Activated CD8-positive, alpha-beta memory T cell treated with anti-CD3 and anti-CD28 coated beads for 24 hours (primary cell): Measurements from ENCODE around the gene LTO1.

ENCODE experiments used
- DNase-seq: peaks from one replicate; pipeline ENCODE4 v3.0.0-alpha.2; 2020

The LTO1 gene

DNA sequence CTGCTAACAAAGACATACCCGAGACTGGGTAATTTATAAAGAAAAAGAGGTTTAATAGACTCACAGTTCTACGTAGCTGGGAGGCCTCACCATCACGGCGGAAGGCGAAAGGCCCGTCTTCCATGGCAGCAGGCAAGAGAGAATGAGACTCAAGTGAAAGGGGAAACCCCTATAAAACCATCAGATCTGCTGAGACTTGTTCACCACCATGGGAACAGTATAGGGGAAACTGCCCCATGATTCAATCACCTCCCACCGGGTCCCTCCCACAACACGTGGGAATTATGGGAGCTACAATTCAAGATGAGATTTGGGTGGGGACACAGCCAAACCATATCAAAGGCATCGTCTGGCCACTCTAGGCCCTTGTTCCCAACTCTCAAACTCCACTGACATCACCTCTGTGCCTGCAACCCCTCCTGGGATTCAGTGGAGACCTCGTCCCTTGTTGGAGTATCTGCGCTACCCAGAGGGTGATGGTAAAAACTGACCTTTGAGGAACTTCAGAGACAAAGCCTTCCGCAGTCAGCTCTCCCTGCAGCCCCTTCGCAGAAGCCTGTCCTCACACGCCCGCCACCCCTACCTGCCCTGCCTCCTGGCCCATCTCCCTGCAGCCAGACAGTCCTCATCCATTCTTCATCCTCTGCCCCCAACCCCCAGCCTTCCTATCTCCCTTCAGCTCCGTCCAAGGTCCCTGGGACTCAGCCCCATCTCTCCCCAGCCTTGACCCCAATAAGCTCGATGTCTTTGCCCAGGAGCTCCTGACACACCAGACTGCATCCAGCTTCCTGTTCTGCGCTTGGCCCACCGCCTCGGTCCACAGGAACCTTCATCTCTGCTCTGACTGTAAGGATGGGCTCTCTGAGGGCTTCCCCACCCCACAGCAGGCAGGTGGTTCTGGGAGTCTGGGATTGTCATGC is 18.4 kb downstream of the LTO1 start:
- no peak for DNase-seq

DNA sequence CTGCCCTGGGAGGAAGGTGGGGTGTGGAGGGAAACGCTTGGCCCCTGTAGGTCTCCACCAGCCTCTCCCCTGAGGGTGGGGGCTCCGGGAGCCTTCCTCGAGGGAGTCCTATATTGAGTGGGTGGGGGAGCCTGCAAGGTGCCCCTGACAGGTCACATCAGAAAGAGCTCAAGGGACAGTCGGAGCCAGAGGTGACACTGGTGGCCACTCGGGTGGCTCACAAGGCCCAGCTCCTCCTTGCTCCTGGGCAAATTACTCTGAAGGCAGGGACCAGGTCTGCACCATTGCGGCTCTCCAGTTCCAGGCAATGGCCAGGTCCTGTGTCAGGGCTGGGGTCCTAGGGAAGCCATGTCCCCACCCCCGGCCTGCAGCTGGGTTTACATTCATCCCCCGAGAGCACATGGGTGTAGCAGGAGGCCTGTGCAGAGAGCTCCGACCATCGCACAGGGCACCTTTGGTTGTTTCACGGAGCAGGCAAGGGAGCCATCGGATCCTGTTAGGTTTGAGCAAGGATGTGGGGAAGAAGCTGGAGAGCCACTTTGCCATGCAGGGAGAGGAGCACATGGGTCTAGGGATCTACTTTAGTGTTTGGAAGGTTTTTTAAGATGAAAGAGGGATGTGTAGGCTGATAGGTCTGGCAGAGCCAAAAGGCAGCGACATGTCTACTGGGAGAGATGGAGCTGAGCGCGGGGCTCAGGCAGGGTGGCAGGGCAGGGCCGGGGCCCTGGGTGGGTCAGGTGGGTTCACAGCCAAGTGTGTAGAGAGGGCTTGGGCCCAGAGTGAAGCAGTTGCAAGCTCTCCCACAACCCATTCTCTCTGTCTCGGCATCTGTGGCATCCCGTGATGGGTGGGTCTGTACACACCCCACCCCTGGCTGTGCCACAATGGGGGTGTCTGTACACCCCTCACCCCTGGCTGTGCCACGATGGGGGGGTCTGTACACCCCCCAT is 19.4 kb downstream of the LTO1 start:
- no peak for DNase-seq

DNA sequence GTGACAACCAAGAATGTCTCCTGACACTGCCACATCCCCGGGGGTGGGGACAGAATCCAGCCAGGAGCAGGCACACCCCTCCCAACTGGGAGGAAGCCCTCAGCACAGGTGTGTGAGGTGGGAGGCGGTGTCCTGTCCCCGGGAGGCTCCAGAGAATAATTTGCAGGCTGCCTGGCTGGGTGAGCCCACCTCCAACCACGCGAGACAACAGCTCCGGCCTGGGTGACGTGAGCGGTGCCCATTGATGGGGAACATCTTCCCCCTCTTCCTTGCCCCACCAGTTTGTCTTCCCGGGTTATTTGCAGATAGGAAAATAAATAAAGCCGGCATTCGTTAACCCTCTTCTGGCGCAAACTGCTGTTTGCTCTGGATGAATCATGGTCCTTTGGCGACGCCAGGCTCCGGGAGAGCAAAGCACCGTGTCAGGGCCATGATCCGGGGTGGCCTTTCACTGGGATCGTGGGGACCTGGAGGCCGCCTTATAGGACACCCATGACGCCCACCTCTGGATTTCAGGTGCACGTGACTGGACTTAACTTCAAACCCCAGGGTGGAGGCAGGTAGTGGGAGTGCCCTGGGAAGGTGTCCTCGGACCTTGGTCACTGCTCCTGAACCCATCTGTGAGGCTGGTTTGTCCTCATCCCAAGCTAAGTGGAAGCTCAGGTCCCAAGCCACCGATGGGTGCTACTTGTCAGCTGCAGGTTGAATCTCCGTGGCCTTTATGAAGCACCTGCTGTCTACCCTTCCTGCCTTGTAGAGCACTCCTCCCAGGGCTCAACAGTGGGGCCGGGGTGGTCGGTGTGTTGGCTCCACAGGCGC is 20.3 kb downstream of the LTO1 start:
- DNase-seq: no peak

DNA sequence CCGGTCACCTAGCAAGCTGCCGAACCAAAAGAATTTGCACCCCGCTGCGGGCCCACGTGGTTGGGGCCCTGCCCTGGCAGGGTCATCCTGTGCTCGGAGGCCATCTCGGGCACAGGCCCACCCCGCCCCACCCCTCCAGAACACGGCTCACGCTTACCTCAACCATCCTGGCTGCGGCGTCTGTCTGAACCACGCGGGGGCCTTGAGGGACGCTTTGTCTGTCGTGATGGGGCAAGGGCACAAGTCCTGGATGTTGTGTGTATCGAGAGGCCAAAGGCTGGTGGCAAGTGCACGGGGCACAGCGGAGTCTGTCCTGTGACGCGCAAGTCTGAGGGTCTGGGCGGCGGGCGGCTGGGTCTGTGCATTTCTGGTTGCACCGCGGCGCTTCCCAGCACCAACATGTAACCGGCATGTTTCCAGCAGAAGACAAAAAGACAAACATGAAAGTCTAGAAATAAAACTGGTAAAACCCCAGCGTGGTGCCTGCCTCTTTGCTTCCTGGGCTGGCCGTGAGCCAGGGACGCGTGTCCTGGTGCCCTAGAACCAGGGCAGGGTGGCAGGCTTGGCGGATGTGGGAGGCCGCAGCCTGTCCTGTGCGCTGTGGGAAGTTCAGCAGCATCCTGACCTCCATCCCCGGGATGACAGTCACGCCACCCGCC is 21.0 kb downstream of the LTO1 start:
- DNase-seq: no peak

DNA sequence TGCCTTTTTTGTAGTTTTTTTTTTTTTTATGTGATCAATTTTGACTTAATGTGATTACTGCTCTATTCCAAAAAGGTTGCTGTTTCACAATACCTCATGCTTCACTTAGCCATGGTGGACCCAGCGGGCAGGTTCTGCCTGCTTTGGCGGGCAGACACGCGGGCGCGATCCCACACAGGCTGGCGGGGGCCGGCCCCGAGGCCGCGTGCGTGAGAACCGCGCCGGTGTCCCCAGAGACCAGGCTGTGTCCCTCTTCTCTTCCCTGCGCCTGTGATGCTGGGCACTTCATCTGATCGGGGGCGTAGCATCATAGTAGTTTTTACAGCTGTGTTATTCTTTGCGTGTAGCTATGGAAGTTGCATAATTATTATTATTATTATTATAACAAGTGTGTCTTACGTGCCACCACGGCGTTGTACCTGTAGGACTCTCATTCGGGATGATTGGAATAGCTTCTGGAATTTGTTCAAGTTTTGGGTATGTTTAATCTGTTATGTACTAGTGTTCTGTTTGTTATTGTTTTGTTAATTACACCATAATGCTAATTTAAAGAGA is 21.7 kb downstream of the LTO1 start:
- DNase-seq: no peak

DNA sequence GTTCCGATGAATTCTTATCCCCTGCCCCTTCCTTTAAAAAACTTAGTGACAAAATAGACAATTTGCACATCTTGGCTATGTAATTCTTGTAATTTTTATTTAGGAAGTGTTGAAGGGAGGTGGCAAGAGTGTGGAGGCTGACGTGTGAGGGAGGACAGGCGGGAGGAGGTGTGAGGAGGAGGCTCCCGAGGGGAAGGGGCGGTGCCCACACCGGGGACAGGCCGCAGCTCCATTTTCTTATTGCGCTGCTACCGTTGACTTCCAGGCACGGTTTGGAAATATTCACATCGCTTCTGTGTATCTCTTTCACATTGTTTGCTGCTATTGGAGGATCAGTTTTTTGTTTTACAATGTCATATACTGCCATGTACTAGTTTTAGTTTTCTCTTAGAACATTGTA is 22.2 kb downstream of the LTO1 start:
- DNase-seq: no peak

DNA sequence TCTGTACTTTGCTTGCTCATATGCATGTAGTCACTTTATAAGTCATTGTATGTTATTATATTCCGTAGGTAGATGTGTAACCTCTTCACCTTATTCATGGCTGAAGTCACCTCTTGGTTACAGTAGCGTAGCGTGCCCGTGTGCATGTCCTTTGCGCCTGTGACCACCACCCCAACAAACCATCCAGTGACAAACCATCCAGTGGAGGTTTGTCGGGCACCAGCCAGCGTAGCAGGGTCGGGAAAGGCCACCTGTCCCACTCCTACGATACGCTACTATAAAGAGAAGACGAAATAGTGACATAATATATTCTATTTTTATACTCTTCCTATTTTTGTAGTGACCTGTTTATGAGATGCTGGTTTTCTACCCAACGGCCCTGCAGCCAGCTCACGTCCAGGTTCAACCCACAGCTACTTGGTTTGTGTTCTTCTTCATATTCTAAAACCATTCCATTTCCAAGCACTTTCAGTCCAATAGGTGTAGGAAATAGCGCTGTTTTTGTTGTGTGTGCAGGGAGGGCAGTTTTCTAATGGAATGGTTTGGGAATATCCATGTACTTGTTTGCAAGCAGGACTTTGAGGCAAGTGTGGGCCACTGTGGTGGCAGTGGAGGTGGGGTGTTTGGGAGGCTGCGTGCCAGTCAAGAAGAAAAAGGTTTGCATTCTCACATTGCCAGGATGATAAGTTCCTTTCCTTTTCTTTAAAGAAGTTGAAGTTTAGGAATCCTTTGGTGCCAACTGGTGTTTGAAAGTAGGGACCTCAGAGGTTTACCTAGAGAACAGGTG is 23.1 kb downstream of the LTO1 start:
- DNase-seq: no peak

DNA sequence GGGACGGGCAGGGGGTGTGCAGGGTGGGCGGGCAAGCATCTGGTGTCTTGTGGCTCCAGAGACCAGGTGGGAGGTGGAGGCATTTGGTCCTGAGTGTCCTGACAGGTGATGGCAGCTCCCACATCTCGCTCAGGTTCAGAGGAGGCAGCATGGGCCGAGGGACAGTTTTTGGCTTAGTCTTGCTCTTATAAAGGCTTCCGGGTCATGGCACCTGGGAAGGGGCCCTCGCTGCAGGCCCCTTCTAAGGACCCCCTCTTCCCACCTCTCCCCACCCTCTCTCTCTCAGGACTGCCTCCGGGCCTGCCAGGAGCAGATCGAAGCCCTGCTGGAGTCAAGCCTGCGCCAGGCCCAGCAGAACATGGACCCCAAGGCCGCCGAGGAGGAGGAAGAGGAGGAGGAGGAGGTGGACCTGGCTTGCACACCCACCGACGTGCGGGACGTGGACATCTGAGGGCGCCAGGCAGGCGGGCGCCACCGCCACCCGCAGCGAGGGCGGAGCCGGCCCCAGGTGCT is 24.3 kb downstream of the LTO1 start:
- DNase-seq: no peak

DNA sequence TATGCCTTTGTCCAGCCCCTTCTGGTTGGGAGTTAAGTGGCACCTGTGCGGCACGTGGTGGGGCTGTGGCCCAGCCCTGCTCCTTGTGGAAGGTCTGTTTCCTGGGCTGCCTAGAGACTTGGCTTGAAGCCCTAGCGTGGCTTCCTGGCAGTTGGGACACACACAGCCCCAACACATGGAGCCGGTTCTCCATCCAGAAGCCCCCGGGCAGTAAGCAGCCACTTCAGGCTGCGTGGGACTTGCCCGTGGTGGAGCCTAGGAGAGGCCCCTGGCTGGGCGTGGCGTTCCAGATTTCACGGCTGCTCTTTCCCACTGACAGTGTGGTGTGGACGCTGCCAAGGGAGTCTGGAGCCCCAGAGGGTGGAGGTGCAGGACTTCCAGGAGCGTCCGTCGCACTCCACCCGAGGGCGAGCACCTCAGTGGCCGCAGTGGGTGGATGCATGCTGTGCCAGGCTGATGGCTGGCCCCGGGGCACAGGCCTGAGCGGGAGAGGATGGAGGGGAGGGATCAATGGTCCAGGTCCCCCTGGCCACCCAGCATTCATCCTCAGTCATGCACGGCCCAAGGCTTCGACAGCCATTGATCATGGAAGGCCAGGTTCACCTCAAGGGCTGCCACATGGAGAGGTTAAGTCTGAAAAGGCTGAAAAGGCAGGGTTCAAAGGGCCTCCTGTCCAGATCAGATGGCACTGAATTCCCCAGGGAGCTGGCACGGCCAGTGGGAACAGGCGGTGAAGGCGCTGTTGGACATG is 24.9 kb downstream of the LTO1 start:
- DNase-seq: no peak

DNA sequence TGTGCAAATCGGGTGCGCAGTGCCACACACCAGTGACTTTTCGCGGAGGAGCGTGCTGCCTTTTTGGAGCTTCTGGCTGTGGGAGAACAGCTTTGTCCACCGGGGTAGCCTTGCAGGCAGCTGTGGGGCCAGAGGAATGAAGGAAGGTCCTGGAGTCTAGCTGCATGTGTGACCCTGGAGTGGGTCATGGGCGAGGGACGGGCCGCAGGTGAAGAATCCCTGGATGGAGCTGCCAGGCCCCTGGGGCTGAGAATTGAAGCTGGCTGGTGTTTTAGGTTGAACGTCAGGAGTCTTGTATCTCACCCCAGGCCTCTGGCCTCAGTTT is 25.6 kb downstream of the LTO1 start:
- no peak for DNase-seq

DNA sequence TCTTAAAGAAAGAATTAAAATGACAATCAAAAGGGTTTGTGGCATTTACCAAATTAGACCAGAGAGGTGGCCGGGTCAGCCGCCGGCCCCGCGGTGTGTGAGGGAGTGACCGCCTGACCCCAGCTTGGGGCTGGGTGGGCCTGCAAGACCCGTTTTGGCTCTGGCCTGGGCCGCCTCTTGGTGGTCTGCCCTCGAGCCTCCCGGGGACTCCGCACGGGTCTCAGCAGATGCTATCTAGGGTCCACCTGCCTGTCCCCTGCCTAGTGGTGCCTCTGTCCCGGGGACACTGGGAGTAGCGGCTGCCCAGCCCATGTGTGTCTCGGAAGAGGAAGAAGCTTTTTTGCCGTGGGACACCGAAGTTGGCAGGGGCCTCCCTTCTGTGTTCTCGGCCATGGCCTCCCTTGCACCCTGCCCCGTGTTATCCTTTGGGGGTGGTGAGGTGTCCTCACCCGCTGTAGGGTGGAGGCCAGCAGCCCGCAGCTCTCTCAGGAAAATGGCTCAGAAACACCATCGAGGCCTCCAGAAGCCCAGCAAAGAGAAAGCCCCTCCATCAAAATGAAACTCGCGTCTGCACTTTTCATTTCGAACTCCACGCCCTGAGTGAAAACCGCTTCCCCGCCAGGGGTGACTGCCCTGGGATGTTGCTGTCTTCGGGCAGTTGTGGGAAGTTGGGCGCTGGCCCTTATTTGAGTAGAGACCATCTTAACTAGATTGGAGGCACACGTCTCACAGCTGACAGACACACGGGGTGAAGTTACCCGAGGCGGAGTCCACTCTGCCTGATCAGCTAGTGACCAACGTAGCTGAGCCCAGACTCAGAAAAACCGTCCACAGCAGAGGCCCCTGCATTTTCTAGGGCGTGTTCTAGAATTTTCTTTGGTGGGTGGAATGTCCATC is 26.2 kb downstream of the LTO1 start:
- no peak for DNase-seq

DNA sequence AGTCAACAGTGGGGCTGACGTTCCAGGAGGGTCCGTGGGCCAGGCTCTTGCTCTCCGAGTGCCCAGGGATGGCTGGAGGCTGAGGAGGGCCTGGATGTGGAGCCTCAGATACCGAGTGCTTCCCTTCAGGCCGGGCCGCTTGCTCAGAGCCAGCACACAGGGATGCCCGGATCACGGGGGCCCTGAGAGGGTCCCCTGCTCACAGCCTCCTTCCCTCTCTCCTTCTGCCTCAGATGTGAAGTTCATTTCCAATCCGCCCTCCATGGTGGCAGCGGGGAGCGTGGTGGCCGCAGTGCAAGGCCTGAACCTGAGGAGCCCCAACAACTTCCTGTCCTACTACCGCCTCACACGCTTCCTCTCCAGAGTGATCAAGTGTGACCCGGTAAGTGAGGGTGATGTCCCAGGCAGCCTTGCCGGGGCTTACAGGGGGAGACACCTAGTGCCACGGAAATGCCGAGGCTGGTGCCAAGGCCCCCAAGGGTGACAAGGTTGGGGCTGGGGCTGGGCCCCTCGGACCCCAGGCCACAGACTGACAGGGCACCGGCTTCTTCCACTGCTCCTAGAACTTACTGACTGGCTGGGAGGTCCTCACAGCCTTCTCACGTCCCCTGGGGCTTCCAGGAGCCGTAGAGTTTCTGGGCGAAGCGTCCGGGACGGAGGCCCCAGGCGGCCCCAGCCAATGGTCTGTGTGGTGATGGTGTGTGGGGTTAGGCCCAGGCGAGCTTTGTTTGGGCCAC is 27.2 kb downstream of the LTO1 start:
- no peak for DNase-seq

DNA sequence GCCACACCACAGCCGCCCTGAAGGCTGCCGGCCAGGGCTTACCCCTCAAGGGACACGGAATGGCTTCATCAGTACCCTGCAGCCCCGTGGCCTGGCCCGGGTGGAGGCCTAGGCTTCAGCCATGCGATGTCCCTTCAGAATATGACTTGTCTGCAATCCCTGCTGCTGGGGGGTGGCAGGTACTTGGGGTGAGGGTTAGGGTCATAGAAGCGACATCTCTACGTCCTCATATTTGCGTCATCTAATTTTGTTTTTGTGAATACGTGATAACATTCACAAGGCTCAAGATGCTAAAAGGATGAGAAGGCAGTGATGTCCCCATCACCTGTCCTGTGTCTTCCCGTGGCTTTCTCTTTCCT is 27.8 kb downstream of the LTO1 start:
- DNase-seq: no peak

DNA sequence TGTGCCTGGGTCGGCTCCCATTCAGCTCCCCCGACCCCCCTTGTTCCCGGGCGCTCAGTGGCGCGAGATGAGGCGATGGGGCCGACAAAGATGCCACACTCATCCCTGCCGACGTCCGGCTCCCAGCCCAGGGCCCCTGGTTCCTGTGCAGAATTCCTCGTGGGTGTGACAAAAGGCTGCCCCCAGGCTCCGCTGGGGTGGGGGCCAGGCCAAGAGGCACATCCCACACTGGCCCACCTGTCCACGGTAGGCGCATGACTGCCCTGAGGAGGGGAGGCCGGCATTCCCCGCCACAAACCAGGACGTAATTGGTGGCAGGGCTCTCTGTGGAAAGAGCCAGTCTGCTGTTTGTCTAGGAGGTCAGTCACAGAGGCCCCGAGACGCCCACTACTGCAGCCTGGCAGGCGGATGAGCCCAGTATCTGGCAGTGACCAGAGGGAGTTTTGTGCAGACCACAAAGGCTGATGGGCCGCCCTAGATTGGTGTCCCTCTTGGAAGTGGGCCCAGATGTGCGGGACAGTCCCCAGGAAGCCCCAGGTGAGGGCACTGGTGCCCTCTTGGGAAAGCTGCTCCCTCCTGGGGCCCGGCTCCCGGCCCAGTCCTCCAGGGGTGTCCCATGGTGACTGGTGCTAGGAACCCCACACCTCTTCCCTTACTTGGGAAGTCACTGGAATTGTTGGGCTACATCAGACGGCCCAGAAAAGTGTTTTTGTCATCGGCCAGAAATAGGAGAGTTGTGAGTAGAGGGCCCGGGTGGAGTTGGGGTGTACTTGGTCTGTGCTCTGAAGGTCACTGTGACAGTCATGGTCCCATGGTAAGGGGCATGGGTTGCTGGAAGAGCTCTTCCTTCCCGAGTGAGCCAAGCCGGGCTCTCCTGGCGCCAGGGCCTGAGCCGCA is 28.4 kb downstream of the LTO1 start:
- DNase-seq: no peak

DNA sequence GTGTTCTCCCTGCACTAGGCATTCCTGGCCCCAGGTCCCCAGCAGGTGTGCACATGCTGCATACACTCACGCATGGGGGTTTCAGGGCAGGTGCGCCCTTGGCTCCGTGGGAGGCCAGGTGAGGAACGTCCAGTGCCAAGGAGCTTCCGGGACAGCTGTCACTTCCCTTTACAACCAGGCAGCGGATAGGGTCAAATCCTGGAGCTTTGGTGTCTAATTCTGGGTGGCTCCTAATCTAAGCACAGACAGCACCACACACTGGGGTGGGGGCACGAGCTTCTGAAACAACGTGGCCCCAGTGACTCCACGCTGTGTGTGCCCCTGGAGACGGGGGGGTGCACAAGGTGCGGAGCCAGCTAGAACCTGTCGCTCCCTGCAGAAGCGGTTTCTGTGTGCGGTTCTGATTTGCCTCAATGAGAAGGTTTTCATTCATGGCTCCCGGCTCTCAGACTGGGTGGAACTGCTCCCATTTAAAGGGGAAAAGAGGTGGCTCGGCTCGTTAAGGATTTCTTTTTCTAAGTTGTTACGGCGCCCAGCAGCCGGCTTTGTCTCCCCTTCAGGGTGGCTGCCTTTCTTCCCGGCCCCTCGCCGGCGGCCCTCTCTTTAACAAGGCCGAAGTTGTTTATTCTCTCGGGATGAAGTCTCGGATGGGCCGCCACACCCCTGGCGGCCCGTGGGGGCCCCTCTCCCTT is 29.2 kb downstream of the LTO1 start:
- no peak for DNase-seq

DNA sequence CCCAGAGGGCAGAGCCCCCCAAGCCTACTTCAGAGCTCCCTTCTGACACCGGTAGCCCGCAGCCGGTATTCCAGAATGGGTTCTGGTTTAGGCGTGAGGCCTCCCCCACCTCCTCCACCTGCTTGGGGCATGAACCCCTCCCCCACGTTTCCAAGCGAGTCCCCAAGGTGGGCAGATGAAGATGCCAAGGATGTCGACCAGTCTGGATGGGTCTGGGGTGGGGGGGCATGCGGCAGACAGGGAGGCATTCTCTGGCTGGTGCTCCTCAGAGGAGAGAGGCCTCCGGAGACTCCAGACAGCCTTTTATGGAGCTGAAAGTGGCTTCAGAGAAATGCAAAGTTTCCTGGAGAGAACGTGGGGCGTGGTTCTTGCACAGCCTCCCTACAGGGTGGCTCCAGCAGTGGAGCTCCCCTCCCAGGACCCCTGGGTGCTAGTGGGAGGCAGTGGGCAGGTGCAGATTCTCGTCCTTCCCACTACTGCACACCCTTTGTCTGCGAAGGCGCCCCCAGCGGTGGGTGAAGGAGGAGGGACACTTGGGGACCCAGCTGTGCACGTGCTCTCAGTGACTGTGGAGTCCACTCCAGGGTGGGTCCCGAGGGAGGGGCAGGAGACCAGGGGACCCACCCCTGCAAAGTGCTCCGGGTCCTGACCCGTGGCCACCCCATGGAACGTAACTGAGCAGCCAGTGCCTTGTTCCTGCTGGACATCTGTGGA is 30.0 kb downstream of the LTO1 start:
- DNase-seq: no peak
